ENCODE results near the gene PPP1R13B.
"Not testable (repeated sequence)": the region's sequence is repeated elsewhere in the genome, so short reads cannot be mapped to it uniquely, and the experiment has no call there.

The PPP1R13B gene

DNA sequence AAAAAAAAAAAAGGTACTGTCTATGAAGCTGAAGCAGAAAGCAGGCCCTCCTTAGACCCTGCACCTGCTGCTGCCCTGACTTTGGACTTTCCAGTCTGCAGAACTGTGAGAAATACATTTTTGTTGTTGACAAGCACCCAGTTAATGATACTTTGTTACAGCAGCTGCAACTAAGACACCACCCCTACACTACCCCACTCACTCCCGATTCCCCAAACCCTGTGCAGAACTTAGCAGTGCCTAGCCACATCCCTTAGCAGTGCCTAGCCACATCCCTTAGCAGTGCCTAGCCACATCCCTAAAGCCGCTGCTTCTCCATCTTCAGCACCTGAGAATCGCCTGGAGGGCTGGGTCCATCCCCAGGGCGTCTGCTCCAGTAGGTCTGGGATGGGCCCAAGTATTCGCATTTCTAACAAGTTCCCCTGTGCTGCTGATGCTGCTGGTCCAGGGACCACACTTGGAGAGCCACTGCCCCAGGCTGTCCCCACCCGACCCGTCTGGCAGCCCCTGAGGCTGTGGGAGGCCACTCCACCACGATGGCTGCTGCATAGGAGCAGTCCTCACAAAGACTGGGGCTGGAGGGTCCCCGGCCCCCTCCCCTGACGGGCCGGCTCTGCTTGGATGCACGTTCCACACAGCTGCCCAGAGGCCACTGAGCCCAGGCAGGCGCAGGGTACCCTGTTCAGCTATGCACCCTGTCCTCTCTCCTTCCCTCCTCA lies 10.8 kb upstream of the PPP1R13B start:
- DNase-seq = no peak

DNA sequence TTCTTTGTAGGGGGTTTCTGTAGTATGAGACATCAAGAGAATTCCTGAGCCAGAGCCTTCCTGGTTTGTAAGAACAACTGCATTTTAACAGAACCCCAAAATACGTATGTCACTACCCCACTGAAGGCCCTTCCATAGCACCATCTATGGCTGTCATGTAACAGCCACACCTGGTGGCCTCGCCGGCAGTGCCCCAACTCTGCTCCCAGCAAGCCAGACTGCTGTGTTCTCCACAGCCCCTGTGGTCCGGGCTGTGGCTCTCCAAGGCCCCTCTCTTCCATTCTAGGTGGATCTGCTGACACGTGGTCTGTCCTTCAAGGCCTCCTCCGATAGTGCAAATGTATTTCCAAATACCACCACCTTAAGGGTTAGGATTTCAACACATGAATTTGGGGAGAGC lies 9.9 kb upstream of the PPP1R13B start:
- DNase-seq = no peak

DNA sequence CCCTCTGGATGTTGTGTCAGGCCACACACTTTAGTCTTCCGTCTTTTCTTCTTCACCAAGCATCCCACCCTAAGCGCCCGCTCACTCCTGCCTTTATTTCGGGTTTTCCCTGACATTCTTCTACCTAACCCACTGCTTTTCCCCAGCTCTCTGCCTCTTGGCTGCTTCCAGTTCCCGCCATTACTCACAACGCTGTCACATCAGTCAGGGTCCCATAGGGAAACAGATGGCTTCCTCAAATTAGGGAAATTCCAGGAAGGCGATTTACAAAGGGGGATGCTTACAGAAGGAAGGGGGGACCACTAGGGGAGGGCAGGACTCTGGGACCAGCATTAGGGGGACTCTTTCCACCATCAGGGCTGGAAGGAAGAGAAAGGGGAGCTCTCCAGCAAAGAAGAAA lies 9.2 kb upstream of the PPP1R13B start:
- no peak for DNase-seq

DNA sequence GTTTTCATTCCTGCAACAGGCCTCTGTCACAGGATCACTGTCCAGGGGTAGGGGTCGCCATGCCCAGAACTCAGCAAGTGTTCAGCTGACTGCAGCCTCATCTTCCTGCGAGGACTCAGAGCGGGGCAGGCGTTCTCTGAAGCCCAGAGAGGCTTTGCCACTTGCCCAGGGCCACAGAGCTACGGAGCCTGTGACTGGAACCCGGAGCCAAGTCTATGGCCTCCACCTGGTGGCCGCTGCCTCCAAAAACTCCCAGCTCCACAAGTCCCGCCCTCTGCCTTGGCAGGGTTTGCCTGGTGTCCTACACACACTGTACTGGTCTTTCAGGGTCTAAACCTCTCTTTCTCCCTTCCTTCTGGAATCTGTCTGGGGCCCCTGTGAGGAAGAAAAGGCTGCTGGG lies 8.7 kb upstream of the PPP1R13B start:
- no peak for DNase-seq

DNA sequence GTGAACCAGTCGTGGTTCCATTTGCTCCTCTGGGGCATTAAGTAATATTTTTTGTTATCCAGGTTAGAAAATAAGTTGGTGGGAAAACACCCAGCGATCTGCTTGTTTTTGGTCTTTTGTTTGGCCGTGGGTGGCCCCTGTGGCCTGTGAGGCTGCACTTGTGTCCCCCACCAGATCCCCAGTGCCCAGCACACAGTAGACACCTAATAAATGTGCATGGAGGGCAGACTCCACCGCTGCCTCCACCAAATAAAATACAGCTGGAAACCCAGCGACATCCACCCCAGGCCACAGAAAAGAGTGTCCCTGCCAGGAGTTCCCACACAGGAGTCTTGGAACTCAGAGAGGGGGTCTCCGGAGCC lies 8.3 kb upstream of the PPP1R13B start:
- DNase-seq = no peak

DNA sequence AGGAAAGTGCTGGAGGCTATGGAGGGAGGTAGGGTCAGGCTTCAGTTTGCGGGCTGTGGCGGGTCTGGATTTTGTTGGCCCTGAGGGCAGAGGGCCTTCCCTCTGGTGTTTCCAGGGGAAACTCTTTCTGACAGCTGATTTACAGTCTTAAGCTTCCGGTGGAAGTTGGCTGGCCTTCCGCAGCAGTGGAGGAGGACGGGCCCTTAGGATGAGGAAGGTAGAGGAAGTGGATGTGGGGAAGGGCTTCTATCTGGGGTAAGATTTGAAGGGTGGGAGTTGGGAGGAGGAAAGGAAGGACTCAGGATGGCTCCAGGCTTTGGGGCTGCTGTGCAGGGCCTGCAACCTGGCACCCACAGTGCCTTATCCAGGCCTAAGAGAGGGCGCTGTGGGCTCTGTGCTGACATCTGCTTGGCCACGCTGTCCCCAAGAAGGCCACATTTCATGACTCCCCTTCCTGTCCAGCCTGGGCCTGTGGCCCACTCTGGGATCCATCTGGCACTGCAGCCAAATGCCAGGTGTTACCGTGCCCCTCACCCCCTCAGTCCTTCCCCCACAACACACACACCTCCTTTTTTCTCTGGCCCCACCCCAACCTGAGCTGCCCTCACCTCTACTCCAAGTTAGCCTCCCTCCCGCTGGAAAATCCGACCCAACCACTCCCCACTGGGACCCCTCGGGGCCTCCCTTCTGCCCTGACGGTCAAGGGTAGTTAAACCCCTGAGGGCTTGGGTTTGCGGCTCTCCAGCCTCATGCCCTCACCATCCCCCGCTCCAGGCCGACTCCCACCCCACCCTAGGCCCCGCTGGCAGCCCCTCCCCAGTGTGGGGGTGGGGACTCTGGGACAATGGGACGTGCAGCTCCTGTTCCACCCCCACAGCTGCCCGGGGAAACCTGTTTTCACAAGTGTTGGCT lies 7.7 kb upstream of the PPP1R13B start:
- DNase-seq = no peak

DNA sequence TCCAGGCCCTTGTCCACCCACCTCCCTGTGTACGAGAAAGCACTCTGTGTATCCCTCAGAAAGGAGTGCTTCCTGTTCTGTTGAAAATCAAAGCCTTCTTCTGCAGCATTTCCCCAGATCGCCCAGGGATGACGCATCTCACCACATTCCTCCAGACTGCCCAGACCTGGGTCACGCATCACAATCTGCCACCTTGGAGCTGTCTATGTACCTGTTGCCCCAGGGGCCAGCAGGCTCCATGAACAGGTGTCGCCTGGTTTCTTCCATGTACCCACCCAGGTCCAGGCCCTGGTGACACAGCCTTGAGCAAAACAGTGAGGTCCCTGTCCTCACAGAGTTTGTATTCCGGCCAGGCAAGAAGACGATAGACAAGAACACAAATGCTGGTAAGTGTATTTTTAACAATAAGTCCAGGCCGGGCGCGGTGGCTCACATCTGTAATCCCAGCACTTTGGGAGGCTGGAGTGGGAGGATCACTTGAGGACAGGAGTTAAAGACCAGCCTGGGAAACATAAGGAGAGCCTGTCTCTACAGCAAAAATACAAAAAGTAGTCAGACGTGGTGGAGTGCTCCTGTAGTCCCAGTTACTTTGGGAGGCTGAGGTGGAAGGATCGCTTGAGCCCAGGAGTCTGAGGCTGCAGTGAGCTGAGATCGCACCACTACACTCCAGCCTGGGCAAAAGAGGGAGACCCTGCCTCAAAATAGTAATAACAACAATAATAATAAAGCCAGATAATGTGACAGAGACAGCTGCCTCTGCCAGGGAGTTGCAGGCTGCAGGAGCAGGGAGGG lies 6.8 kb upstream of the PPP1R13B start:
- DNase-seq = no peak

DNA sequence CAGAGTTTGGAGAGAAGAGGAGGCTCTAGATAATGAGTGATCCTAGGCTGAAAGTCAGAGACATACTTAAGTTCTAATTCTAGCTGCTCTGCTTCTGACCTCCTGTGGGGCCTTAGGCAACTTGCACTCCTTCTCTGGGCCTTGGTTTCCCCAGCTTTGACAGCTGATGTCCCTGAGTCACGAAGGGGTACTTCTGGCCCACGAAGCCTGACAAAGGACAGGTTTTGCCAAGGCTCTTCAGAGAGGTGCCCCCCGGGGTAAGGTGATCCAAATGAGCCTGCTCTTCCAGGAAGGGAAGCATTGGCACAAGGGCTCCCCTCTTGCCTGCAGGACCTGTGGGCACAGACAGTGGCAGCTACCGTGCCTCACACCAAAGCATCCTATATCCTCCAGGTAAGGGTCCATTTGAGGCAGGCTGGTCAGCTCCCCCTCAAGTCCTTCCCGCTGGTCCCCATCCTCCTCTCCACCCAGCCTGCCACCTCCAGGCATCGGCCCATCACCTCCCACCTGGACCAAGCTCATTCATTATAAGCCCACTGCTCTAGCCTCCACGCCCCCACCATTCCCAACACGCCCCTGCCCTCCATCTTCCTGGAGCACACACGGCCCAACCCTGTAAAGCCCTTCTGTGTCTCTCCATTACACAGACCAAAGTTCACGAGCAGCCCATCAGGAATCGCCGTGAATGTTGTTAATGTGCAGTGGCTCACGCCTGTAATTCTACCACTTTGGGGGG lies 1.9 kb upstream of the PPP1R13B start:
- no peak for DNase-seq

DNA sequence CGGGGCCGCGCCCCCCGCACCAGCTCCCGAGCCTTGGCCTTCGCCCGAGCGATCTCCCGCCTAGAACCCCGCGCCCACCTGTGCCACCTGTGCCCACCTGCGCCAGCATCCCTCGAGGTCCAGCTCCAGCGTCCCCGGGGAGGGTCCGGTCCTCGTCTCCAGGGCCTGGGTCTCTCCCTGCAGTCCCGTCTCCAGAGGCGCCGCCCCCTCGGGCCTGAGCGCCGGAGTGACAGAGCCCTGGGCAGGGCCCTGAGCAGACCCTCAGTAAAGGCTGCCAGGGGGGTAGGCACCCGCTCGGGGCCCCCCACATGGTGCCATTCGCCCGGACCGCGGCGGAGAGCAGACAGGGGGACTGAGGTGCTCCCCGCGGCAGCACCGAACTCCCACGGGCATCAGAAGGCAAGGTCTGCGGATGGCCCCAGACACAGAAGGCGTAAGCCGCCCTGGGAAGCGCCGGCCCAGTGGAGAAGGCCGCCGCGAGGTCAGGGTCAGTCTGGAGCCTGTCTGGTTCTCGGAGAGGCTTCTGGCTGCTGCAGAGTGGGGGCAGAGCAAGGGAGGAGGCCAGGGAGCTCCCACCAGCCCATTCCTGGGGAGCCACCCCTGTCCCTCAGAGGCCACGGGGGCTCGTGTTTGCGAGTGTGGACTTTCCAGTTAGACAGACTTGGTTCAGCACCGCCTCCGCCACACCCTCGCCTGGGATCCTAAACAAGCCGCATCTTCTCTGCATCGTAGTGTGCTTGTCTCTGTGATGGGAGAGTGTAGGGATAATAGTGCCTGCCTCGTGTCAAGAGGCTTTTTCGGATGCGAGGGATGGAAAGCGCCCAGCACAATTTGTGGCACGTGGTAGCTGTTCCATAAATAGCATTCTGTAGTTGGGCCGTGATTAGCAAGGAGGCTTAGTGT lies 1.1 kb upstream of the PPP1R13B start:
- DNase-seq = no peak

DNA sequence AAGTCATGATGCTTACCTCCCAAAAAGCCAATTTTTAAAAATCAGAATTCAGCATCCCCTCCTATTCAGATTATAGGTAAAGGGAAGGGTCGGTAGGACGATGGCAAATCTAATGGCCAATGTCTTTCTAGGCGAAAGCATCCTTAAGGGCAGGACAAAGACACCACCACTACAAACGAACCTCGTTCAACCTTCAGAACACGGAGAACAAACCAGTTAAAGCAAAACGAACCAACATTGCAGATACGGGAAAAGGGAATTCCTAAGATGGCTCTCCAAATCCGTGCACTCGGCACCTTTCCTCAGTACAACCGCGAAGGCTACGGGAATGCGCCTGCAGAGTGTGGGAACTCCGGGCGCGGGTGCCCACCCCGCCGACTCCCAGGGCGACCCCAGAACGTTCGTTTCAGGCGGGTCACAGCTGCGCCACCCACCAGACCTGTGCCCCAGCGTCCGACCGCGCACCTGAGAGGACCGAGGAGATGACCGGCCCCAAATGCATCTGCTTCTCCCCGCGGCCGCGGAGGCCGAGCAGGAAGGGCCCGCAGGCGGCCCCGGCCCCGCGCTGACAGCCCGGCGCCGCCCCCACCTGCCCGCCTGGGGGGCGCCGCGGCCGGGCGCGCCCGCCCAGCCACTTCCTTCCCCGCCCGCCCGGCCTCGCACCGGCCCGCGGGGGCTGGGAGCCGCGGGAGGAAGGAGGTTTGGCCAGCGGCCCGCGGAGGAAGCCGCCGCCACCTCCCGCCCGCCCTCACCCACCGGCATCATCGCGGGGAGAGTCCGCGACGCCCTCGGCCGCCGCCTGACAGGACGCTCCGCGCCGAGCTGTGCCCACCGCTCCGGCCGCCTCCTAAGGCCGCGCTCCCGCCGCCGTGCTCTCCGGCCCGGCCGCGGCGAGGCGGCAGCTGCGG lies 578 bp downstream of the PPP1R13B start:
- DNase-seq = peak; percentile 29

DNA sequence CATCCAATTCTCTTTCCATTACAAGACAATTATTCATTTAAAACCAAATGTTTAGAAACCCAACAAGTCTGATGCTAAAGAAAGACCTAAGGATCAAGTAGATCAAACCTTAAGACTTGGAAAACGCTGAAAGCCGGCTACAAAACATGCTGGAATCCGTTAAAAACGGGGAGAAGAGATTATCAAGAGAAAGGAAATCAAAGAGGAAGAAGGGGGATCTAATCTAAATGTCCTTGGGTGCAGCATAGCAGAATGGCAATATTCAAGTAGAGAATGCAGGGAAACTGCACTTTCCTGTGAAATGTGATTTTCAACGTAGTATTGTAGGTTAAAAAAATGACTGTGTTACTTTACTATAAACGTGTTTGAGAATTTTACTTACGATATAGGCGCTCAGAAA lies 1.3 kb downstream of the PPP1R13B start:
- DNase-seq = no peak

DNA sequence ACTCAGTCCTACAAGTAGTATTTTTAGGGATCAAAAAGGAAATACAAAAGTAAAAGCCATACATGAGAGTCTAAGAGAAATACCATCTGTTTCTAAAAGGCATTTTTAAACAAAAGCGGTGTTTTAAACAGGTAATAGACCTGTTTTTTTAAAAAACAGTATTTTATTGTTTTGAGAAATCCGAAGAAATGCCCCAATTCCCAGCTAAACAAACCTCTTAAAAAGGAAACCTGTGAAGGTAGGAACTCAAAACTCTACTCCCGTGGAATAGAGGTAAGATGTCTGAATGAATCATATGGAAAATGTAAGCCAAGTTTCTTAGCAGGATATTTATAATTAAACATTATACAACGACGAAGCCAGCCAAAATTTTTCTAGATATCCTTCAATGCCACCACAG lies 2.0 kb downstream of the PPP1R13B start:
- DNase-seq = no peak

DNA sequence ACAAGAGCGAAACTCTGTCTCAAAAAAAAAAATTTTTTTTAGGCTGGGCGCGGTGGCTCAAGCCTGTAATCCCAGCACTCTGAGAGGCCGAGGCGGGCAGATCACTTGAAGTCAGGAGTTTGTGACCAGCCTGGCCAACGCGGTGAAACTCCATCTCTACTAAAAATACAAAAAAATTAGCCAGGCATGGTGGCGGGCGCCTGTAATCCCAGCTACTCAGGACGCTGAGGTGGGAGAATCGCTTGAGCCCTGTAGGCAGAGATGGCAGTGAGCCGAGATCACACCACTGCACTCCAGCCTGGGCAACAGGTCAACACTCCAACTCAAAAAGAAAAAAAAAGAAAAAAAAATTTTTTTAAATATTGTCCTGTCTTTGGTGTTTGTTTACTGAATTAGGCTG lies 6.1 kb downstream of the PPP1R13B start:
- not testable (repeated sequence) for DNase-seq

DNA sequence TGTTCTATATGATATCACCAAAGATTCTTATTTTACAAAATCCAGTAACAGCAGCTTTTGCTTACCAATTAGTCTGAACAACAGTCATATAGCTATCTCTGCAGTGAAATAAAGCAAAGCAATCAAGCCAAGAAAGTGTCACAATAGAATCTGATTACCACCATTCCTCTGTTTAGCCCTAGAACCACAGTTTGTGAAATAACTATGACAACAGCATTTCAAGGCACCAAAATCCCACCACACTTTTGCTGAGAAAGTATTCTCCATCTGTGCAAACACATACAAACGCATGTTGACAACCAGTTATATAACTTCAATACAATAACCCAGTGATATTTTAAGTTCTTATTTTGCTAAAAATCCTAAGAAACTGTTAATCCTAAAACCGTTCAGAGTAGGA lies 7.4 kb downstream of the PPP1R13B start:
- DNase-seq = no peak

DNA sequence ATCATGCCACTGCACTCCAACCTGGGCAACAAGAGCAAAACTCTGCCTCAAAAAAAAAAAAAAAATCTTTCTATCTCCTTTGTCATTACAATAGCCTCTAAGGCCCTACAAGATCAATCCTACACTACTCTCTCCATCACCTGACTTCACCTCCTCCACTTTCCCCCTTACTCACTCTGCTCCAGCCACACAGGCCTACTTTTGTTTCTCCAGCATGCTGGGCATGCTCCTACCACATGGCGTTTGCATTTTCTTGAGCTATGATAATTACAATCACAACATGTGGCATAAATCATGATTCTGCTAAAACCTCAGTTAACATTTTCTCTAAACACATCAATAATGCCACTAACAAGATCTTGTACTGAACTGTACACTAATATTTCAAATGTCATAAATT lies 7.8 kb downstream of the PPP1R13B start:
- DNase-seq = no peak

DNA sequence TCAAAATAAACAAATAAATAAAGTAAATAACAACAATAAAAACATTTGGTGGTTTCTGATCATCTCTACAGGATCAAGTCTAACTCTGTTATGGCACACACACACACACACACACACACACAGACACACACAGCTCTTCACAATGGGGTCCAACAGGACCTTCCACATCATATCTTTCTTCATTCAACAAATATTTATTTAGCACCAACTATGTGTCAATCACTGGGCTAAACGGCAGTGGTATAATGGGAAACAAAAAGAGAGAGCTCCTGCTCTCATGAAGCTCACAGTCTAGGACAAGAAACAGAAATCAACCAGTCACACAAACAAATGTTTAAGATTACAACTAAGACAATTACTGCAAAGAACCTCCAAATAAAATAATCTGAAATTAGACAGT lies 9.3 kb downstream of the PPP1R13B start:
- DNase-seq = no peak

DNA sequence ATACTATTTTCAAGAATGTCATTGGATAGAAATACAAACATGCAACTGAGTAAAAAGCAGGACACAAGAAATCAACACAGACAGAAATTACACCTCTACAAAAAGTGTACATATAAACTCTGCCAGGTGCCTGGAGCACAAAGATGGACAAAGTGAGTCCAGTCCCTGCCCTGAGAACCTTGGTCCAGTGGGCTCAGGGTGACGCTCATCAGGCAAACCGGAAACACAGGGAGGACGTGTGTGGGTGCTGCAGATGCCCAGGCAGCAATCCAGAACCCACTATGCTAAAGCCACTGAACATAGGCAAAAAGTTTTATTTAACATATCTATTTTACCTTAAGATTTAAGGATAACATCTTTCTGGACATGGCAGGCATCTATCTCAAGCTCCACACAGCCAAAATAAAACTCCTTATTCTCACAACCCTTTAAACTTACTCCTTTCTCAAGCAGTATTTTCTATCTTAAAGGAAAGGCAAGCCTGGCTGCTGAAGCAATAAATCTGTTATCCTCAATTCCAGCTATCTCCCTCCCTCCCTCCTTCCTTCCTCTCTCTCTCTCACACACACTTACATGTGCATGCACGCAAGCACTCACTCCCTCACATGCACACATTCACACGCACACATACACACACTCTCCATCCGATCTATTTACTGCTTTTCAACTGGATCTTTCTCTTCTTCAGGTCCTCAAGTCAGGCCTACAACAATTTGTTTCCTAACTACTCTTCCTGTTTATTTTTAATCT lies 10.2 kb downstream of the PPP1R13B start:
- DNase-seq = no peak

DNA sequence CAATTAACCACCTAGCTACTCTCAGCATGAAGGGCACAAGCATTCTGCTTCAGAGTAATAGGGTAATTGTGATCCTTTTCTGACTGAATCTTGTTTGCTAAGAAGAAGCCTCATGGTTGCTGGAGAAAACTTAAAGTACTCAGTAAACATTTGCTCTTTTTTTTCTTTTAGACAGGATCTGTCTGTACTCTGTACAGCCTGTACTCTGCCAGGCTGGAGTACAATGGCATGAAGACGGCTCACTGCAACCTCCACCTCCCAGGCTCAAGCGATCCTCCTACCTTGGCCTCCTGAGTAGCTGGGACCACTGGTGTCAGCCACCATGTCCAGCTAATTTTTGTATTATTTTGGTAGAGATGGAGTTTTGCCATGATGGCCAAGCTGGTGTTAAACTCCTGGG lies 12.4 kb downstream of the PPP1R13B start:
- DNase-seq = no peak

DNA sequence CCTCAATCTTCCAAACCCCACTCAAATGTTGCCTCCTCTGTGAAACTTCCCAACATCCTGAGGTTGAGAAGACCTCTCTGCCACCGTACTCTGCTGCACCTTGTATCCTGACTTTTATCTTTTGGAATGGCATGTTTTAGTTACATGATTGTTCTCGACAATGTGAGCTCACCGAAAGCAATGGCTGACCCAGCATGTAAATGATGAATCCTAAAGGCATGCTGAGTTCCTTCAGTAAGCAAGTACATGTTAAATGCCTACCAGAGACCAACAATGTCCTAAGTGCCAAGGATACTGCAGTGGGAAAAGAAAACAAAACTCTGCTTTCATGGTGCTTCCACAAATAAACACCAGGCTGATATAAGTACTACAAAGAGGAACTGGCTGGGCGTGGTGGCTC lies 13.7 kb downstream of the PPP1R13B start:
- DNase-seq = no peak

DNA sequence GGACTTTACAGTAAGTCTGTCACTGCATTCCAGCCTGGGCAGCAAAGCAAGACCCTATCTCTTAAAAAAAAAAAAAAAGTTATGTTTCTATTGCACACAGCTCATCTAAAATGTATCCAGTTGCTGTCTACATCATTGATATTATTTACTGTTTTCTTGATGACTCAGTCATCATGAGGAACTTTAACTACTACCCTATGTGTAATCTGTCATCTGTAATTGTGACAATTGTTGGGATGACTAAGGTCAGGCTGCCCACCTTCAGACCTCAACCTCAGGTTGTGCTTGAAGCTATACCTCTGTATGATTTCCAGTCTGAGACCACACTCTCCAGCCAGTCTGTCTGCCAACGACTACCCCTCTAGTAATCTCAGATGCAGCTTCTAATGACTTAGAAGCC lies 15.3 kb downstream of the PPP1R13B start:
- no peak for DNase-seq
